Keratinocyte (primary cell): ENCODE data around the gene CBLB. TPM values are rescaled to one million over a fixed set of nuclear protein-coding genes. Genes with fewer than 3 reads are reported as not detected.

Experiments used
- DNase-seq: peaks from one replicate; pipeline ENCODE4 v3.0.0-alpha.2; 2011; ENCODE audit warnings: low read depth, missing footprints, low spot score
- FAIRE-seq: peaks from 2 replicates; lab custom pipeline; 2011; peaks lifted over from hg19 to GRCh38; lab: Jason Lieb, UNC
- H2AFZ ChIP-seq: 2 replicates; pipeline ENCODE4 v1.6.0; 2012; ENCODE audit warnings: low read length, control low read depth, inconsistent platforms; ENCODE audit not compliant: control insufficient read depth
- H3K27ac ChIP-seq: 2 replicates; pipeline ENCODE4 v1.5.1; 2011; ENCODE audit warnings: low read length; ENCODE audit not compliant: control insufficient read depth, insufficient read depth
- H3K27me3 ChIP-seq: 3 replicates; pipeline ENCODE4 v1.6.0; 2011; ENCODE audit warnings: low read length; ENCODE audit not compliant: control insufficient read depth, insufficient read depth; ENCODE audit errors: extremely low read depth
- H3K36me3 ChIP-seq, 2 experiments: 2 replicates in 1 of 2; 3 replicates in 1 of 2; pipeline ENCODE4 v1.5.1; 2011; ENCODE audit warnings: low read length in 2 of 2, mild to moderate bottlenecking in 1 of 2; ENCODE audit not compliant: control insufficient read depth in 2 of 2, insufficient read depth in 2 of 2; ENCODE audit errors: extremely low read depth in 1 of 2
- H3K4me1 ChIP-seq: 3 replicates; pipeline ENCODE4 v1.5.1; 2011; ENCODE audit warnings: low read length; ENCODE audit not compliant: control insufficient read depth, insufficient read depth; ENCODE audit errors: extremely low read depth
- H3K4me2 ChIP-seq: 3 replicates; pipeline ENCODE4 v1.6.0; 2011; ENCODE audit warnings: low read depth, low read length; ENCODE audit not compliant: control insufficient read depth, insufficient read depth; ENCODE audit errors: extremely low read depth
- H3K4me3 ChIP-seq, 3 experiments: fragments of 200-600 bp in 1 of 3; sonication (generic) in 1 of 3; 2 replicates in 2 of 3; 3 replicates in 1 of 3; pipeline ENCODE4 v1.5.1; 2011 to 2016; ENCODE audit warnings: low read length in 3 of 3, mild to moderate bottlenecking in 3 of 3, control low read depth in 2 of 3, inconsistent platforms in 1 of 3, low read depth in 1 of 3, mixed read lengths in 1 of 3, mixed run types in 1 of 3, moderate library complexity in 1 of 3; ENCODE audit not compliant: control insufficient read depth in 2 of 3, insufficient read depth in 2 of 3; ENCODE audit errors: extremely low read depth in 1 of 3
- H3K79me2 ChIP-seq: 2 replicates; pipeline ENCODE4 v1.6.0; 2012; ENCODE audit warnings: low read length; ENCODE audit not compliant: control insufficient read depth, insufficient read depth
- H3K9ac ChIP-seq: 3 replicates; pipeline ENCODE4 v1.6.0; 2011; ENCODE audit warnings: low read length; ENCODE audit not compliant: control insufficient read depth, insufficient read depth; ENCODE audit errors: extremely low read depth
- H3K9me1 ChIP-seq: 3 replicates; pipeline ENCODE4 v1.6.0; 2011; ENCODE audit warnings: low read length; ENCODE audit not compliant: control insufficient read depth, insufficient read depth; ENCODE audit errors: extremely low read depth
- H3K9me3 ChIP-seq: 2 replicates; pipeline ENCODE4 v1.5.1; 2012; ENCODE audit warnings: low read depth, low read length; ENCODE audit not compliant: control insufficient read depth
- H4K20me1 ChIP-seq: 3 replicates; pipeline ENCODE4 v1.6.0; 2011; ENCODE audit warnings: low read length; ENCODE audit not compliant: control insufficient read depth, insufficient read depth; ENCODE audit errors: extremely low read depth
- CTCF ChIP-seq, 3 experiments: IDR thresholded peaks in 1 of 3; conservative IDR thresholded peaks in 1 of 3; optimal IDR thresholded peaks in 1 of 3; 2 replicates in 2 of 3; 3 replicates in 1 of 3; pipeline versions ENCODE3 to v1.5.1; 2011; ENCODE audit warnings: low read length in 3 of 3, mild to moderate bottlenecking in 3 of 3, moderate library complexity in 2 of 3, control low read depth in 1 of 3, inconsistent platforms in 1 of 3; ENCODE audit not compliant: insufficient read depth in 2 of 3; ENCODE audit errors: extremely low read depth in 1 of 3
- EZH2 ChIP-seq: IDR thresholded peaks from one replicate; pipeline ENCODE4 v1.6.1; 2012; ENCODE audit warnings: inconsistent platforms, mild to moderate bottlenecking, low read length, moderate library complexity
- dilution Hi-C: fragments of 300-500 bp; cut with MboI; formaldehyde crosslinking; loops from one replicate; pipeline ENCODE4 v1.7.0; 2020; ENCODE audit warnings: low sequenced_read_pairs; ENCODE audit not compliant: extremely low pct_ligation_motif_present
- polyA plus RNA-seq, 5 experiments: library from polyadenylated mRNA; depleted of rRNA in 3 of 5; stranded (reverse) in 3 of 5; stranded (forward) in 1 of 5; unstranded in 1 of 5; fragments of >200 nt; gene quantifications; 1 replicate in 1 of 5; 2 replicates in 3 of 5; 3 replicates in 1 of 5; pipeline versions ENCODE4 v1.2.1 to v1.2.3, GENCODE V29; 2011 to 2012; ENCODE audit warnings: missing spikeins in 2 of 5, low read depth in 1 of 5, low replicate concordance in 1 of 5

The CBLB gene
- polyA plus RNA-seq, 1 donor (not counting 4 experiments of a cell fraction or from before 2014, with no cell fraction given), result 13.6 TPM

- DNase-seq, result no peak
- H3K27me3 ChIP-seq, result no peaks in the 10 kb centered on the region
- dilution Hi-C loops, result no loop called here
Observed at GRCh38 chr3:105876780-105877327, 8.0 kb upstream of the CBLB start.

GRCh38 chr3:105869861-105870755, 1.3 kb upstream of the CBLB start:
- Histone ChIP-seq H3K36me3 (no peaks in the 10 kb centered on the region), H4K20me1 (no peaks in the 10 kb centered on the region), H3K79me2 (peaks cover 5% of the 10 kb centered on the region), H3K4me3 (peak overlapping the region; percentile 70 to 99 (median 86)), H2AFZ (peak overlapping the region; percentile 78), H3K4me1 (peaks cover 13% of the 10 kb centered on the region), H3K4me2 (peak overlapping the region; percentile 77), H3K27me3 (no peaks in the 10 kb centered on the region), H3K9me1 (no peaks in the 10 kb centered on the region), H3K9ac (peak overlapping the region; percentile 81), H3K9me3 (no peaks in the 10 kb centered on the region), H3K27ac (peak overlapping the region; percentile 74)
- DNase-seq (no peak), FAIRE-seq (no peak)
- dilution Hi-C loops, result no loop called here
- TF ChIP-seq EZH2 (no peak), CTCF (optimal IDR thresholded peaks at IDR 0.05 in 1 of 3, IDR thresholded peaks at IDR 0.05 in 1 of 3, conservative IDR thresholded peaks at IDR 0.05 in 1 of 3; ENCODE audit: extremely low read depth in 1 of 3, insufficient read depth in 2 of 3, low read length in 3 of 3) (no peak)

More at GRCh38 chr3:105876780-105877327, 8.0 kb upstream of the CBLB start:
- H4K20me1 ChIP-seq, result no peaks in the 10 kb centered on the region
- H3K79me2 ChIP-seq, result no peaks in the 10 kb centered on the region
- H2AFZ ChIP-seq, result no peak overlapping the region
- TF ChIP-seq EZH2, result no peak
- no peak for TF ChIP-seq CTCF (optimal IDR thresholded peaks at IDR 0.05 in 1 of 3, IDR thresholded peaks at IDR 0.05 in 1 of 3, conservative IDR thresholded peaks at IDR 0.05 in 1 of 3; ENCODE audit: extremely low read depth in 1 of 3, insufficient read depth in 2 of 3, low read length in 3 of 3)
- H3K9me1 ChIP-seq, result no peaks in the 10 kb centered on the region
- no peak overlapping the region for H3K27ac ChIP-seq
- H3K36me3 ChIP-seq, result no peaks in the 10 kb centered on the region
- H3K9me3 ChIP-seq, result no peaks in the 10 kb centered on the region
- H3K4me2 ChIP-seq, result no peak overlapping the region
- no peak for FAIRE-seq
- no peak overlapping the region for H3K4me3 ChIP-seq
- H3K4me1 ChIP-seq, result no peaks in the 10 kb centered on the region
- H3K9ac ChIP-seq, result no peak overlapping the region
